ENCODE data around the gene DNAI4. TPM values are rescaled to one million over a fixed set of nuclear protein-coding genes. Genes with fewer than 3 reads are reported as not detected.
A peak's percentile ranks its signal among the peaks of the same experiment; 100 is the strongest.
"Not testable (repeated sequence)": the region's sequence is repeated elsewhere in the genome, so short reads cannot be mapped to it uniquely, and the experiment has no call there.

The DNAI4 gene, protein sequence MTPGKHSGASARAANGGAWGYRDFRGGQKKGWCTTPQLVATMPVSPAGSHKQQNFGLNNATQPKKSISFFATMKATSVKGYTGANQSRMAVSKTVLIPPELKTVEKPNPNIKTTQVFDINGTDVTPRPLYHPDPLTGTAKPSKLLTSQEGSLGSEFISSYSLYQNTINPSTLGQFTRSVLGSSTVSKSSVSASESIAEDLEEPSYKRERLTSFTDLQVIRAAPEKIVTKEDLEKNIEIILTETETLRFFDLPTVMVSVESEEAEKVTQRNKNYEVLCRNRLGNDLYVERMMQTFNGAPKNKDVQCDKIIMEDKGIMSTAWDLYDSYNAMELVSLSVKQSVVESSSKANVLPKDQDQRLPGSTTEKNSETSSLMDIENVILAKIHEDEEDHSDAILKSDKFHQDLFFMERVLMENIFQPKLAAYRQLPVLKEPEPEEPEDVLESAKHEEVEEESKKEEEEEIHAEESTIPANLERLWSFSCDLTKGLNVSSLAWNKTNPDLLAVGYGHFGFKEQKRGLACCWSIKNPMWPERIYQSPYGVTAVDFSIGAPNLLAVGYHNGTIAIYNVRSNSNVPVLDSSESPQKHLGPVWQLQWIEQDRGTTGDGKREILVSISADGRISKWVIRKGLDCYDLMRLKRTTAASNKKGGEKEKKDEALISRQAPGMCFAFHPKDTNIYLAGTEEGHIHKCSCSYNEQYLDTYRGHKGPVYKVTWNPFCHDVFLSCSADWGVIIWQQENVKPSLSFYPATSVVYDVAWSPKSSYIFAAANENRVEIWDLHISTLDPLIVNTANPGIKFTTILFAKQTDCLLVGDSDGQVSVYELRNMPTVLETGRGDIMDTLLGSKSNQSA
- 4.3 and 5.9 TPM in 2 replicates for total RNA-seq (2014; rRNA removed; shearing (Covaris generic))

DNA sequence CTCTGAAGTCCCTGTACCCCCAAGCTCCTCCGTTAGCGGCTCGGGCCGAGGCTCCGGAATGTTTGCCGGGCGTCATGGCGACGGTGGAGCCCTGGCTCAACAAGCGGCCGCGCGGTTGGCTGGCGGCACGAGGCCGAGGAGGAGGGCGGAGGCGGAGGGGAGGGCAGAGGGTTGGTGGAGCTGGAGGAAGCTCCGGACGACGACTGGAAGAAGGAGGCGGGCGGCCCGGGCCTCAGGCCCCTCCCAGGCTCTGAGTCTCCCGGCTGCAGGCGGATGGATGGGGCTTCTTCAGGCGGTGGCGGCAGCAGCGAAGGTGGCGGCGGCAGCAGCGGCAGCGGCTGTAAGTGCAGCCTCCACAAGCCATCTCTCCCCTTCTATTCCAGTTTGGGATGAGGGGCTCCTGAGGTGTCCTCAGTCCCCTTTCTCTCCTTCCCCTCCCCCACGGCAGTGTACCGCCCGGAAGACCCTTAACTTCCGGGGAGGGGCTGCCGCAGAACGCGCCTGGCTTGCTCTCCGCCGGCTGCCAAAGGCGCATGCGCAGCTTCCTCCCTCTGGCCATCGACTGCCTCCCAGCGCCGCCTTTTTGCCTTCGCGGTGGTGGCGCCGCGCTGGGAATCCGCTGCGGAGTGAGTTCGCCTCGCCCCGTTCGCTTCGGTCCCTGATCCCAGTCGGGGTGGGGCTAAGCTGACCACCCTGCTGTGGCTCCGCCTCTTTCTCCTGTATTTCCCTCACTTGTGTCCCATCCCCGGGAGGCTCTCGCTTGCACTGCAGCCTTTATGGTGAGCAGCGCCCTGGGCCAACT, at the start of gene DNAI4, which contains the start of gene MIER1:
Gene DNAI4, minus strand, starts transcription at position 101 of the 802 bp plus-strand sequence. Its CDS starts 25 bp downstream, at position 76.
Gene MIER1, plus strand, starts transcription at position 235 of the 802 bp plus-strand sequence. Its CDS starts 39 bp downstream, at position 274.
- DNase-seq (ENCODE audit: low read depth), result peak; percentile 98

DNA sequence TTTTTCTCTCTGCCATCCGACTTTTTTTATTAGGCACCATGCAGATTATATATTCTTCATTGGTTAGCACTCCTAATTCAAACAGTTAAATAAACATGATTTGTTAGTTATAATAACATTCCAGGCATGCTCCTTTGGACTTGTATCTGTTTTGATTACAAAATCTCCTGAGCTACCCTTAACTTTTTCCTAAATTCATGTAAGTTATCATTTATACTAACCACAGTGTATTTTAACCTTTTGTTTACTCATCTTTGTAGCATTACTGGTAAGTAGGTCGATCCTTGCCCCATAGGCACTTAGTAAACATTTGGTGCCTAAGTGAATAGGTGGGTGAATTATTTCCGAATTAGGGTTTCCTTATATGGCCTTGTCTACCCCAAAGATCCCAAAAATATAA, 43.9 kb upstream of the DNAI4 start:
- no peak for DNase-seq (ENCODE audit: low read depth)

DNA sequence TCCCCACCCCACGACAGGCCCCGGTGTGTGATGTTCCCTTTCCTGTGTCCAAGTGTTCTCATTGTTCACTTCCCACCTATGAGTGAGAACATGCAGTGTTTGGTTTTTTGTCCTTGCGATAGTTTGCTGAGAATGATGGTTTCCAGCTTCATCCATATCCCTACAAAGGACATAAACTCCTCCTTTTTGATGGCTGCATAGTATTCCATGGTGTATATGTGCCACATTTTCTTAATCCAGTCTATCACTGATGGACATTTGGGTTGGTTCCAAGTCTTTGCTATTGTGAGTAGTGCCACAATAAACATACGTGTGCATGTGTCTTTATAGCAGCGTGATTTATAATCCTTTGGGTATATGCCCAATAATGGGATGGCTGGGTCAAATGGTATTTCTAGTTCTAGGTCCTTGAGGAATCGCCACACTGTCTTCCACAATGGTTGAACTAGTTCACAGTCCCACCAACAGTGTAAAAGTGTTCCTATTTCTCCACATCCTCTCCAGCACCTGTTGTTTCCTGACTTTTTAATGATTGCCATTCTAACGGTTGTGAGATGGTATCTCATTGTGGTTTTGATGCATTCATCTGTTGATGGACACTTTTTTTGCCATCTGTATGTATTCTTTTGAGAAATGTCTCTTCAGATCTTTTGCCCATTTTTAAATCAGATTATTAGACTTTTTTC, 41.7 kb upstream of the DNAI4 start:
- DNase-seq (ENCODE audit: low read depth), result not testable (repeated sequence)

DNA sequence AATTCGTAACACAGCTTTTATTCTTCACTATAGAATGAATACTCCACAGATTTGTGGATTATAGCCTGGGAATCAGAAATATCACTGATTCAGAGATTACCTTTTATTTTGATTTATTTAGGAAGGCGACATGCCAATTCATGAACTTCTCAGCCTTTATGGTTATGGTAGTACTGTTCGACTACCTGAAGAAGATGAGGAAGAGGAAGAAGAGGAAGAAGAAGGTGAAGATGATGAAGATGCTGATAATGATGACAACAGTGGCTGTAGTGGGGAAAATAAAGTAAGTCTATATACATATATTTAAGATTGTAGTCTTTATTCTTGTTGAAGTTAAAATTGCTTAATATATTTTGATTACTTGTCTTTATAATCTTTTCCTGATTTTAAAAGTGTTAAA, 33.3 kb upstream of the DNAI4 start:
- DNase-seq (ENCODE audit: low read depth), result no peak

DNA sequence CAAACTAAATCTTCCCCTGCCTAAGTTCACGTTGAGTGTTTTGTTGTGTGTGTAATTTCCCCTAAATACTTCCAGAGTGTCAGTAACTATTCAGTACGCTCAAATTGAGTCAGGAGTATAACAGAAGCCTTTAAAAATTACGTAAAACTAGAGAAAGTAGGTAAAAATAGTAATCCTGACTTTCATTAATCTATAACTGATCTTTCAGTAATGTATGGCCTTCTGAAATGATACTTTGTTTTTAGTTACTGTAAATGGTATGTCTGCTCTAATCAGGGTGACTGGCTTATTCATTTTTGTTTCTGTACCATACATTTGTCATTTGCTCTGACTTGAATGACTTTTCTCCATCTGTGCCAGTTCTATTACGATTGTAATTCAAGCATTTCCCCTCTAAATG, 29.6 kb upstream of the DNAI4 start:
- DNase-seq (ENCODE audit: low read depth), result no peak

DNA sequence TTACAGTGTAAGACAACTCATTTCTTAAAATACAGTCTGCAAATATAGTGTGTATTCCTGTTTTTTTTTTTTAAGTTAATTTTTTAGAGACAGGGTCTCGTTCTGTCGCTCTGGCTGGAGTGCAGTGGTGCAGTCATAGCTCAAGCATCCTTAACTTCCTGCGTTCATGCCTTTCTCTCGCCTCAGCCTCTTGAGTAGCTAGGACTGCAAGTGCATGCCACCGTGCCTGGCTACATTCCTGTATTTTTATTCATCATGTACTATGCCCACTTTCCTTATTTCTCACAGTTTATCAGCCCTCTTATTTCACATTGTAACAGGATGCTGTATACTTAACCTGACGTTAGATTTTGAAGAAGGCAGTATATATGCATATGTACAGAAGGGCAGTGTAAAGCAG, 26.9 kb upstream of the DNAI4 start:
- peak; percentile 67 for DNase-seq (ENCODE audit: low read depth)

DNA sequence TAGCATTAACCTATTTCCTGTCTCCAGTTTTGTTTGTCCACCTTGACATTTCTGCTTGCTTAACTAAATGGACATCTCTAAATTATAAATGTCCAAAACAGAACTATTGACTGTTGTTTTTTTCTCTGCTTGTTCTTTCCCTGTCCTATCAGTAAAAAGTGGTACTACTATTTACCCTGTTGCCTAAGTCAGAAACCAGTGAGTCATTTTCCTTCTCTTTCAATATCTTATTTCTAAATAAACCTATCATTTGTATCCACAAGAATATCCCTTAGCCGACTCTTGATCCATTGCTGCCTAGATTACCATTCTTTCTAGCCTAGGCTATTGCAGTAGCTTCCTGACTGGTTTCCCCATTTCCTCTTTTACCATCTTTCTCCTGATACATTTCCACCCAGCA, 22.6 kb upstream of the DNAI4 start:
- DNase-seq (ENCODE audit: low read depth), result no peak

DNA sequence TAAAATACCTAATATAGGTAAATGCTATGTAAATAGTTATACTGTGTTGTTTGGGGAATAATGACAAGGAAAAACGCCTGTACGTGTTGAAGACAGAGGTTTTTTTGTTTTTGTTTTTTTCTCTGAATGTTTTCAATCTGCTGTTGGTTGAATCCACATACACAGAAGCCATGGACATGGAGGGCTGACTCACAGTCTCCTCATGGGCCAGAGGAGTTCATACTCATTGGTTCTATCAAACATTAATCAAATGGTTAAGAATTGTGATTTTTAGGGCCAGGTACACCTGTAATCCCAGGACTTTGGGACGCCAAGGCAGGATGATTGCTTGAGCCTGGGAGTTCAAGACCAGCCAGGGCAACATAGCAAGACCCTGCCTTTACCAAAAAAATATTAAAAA, 20.7 kb upstream of the DNAI4 start:
- no peak for DNase-seq (ENCODE audit: low read depth)

DNA sequence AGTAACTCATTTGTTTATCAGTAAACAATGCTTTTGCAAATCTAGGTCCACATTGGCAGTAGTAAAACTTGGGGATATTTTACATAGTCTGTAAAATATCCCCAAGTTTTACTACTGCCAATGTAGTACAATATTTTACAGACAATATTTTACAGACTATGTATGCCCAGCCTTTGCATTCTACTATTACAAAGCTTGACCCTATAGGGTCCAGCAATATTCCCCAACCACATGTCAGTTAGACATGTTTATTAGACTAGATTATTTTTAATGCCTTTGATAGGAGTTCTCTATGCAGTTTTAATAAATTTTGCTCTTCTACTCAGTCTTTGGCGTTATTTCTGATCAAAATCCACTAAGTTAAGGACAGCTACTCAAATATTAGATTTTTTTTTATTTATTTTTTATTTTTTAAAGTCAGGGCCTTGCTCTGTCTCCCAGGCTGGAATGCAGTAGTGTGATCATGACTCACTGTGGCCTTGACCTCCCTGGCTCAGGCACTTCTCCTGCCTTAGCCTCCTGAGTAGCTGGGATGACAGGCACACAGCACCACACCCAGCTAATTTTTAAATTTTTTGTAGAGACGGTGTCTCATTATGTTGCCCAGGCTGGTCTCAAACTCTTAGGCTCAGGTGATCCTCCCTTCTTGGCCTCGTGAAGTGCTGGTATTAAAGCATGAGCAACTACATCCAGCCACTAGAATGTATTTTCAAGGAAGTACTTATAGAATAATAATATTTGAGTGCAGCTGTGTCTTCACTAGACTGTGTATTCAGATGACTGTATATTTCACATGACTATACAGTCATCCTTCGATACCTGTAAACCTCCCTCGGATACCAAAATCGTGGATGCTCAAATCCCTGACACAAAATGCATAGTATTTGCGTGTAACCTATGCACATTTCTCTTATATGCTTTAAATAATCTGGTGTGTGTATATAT, 19.9 kb upstream of the DNAI4 start:
- peak; percentile 86 for DNase-seq (ENCODE audit: low read depth)

DNA sequence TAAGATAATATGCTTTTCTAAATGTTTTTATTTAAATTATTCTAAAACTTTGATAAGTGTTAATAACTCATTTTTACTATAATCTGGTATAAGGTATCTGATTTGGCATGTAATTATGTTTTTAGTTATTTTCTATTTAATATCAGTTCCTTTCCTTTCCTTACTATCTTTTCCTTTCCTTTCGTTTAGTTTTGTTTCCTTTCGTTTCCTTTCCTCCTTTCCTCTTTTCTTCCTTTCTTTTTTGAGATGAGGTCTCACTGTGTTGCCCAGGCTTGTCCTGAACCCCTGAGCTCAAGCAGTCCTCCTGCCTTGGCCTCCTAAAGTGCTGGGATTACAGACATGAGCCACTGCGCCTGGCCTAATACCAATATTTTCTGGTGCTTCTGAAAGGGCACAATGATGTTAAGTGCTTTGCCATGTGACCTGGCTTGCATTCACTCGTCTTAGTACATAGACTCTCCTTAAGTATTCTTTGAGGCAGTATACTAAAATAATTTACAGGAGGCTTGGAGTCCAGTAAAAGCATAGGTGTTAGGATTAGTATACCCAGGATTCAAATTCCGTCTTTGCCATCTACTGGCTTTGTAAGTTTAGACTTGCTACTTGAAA, 18.8 kb upstream of the DNAI4 start:
- DNase-seq (ENCODE audit: low read depth), result peak; percentile 18

DNA sequence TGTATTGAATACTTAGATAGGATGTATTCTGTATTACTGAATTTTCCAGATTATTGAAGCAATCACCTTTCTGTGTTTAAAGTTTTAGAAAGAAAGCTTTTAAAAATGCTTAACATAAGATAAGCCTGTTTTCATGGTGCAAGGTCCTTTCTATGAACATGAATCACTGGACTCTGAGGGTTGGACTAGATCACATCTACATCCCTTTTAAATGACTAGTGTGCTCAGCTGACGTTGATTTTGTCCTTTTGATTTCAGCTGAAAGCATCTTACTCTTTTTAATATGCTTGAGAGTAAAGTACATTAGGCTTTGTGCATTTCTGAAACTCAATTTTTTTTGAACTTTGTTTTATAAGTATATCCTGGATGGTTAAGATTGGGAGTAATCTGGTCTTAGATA, 16.3 kb upstream of the DNAI4 start:
- no peak for DNase-seq (ENCODE audit: low read depth)

DNA sequence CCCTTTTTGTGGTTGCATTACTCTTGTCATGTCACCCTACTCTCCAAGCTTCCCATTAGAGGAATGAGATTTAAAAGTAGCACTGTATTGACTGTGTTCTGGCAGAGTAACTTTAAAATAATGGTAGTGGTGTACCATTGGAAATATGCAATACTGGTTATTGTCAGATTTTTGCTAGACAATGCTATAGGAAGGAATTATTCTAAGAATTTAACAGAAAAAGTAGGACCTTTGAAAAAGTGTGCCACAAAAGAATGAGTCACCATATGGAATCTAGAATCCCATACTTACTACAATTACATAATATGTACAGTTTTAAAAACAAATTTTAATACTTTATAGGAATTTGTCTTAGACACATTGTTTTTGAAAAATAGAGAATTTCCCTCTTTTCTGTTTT, 14.0 kb upstream of the DNAI4 start:
- DNase-seq (ENCODE audit: low read depth), result peak; percentile 30

DNA sequence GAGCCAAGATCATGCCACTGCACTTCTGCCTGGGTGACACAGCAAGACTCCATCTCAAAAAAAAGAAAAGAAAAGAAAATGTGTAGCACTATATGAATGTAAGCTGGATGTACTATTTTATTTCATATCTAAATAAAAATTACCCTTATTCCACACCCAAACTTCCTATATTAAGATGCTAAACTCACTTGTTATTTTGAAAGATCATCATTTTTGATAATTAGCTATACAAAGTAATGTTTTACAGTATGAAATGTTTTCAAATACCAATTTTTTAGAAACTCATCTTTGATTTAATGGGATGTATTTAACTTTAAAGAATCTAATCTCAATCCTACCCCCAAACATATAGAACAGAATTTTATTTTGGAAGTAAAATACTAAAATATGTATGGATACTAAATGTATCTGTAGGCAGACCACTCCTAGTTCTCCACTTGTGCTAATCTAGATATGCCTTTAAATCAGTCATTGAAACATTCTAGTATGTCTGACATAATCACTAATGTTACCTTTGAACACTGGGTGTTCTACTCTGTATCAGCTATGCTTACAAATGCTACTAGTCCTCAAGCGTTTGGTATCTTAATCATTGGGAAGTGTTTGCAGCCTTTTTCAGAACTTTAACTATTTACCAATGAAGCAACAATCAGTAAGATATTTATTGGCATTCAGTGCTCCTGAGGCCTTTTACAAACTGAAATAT, 13.0 kb upstream of the DNAI4 start:
- no peak for DNase-seq (ENCODE audit: low read depth)

DNA sequence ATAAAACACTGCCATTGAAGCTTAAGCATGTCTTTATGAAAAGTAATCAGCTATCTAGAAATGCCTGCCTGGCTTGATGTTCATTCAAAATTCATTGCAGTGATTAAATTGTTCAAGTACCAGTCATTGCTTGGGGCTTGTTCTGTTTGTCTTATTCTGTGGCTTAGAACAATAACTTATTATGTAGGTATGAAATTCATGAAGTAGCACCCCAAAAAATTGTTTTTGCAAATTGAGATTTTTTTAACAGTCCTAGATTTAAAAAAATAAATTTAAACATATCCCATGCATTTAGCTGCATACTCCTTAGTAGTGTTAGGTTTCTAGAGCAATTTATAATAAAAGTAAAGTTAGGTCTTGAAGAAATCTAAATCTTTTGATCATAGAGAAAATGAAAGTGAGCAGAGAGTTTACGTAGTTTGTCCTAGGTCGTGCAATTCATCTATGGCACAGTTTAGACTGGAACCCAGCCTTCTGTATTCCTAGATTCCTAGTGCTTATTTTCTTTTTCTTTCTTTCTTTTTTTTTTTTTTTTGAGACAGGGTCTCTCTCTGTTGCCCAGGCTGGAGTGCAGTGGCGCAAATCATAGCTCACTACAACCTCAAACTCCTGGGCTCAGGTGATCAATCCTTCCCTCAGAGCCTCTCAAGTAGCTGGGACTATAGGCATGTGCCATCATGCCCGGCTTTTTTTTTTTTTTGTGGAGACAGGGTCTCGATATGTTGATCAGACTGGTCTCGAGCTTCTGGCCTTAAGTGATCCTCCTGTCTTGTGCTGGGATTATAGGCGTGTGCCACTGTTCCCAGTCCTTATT, 9.4 kb upstream of the DNAI4 start:
- DNase-seq (ENCODE audit: low read depth), result peak; percentile 25

DNA sequence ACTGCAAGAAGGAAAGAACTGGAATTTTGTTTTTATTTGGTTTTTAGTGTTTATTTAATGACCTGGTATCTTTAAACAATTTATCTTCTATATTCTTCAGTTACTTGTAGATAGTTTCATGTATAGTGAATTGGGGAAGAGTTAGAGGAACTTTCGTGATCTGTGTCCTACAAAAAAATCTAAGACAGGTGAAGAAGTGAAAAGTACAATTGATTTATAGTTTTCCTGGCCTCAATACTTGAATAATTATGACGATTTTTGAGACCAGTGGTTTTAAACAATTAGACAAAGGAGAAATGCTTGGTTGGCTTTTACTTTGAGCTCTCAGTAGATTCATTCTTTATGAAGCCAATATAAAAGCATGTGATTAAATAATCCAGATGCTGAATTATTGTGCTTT, 7.6 kb upstream of the DNAI4 start:
- no peak for DNase-seq (ENCODE audit: low read depth)

DNA sequence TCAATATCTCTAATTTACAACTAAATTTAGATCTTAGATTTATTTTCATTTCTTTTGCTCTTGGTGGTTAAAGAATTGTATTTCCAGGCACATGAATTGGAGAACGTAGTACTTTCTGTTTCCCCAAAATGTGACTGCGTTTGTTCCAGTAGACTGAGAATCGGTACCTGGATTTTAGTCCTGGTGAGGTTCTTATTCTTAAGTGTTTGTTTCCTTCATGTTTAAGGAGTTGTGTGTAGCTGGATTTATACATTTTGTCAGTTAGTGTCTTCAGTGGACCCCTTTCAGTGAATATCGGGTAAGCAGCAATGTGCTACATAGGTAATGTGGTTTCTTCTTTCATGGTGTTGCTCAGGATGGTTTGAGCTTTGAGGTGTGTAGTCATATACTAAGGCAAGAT, 6.9 kb upstream of the DNAI4 start:
- DNase-seq (ENCODE audit: low read depth), result no peak

DNA sequence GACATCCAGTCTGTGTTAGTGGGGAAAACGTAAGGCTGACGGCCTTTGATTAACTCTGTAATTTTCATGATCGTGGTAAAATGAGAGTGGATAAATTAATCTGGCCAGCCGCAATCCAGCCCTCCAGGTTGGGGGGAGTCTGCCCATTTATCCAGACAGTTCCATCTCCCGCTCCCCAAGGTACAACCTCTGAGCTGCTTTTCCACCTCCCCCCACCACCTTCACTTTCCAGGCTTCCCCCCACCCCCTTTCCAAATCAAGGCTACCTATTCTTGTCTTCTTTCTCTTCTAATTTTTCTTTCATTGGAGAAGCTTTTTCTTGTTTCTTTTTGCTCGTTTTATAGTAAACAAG, 6.1 kb upstream of the DNAI4 start:
- DNase-seq (ENCODE audit: low read depth), result no peak

Measured in M059J (cell line).